Activated CD4-positive, alpha-beta T cell treated with anti-CD3 and anti-CD28 coated beads, Interleukin-2, Interleukin-4, amounts not matched to agents 100 ng/mL and 50 ng/mL, durations not matched to agents 16 hours and 8 hours (primary cell): ENCODE data around the gene PPP1R3E.
A peak's percentile ranks its signal among the peaks of the same experiment; 100 is the strongest.
"Not testable (repeated sequence)": the region's sequence is repeated elsewhere in the genome, so short reads cannot be mapped to it uniquely, and the experiment has no call there.

ENCODE experiments used
- DNase-seq: peaks from one replicate; pipeline ENCODE4 v3.0.0-alpha.2; 2020; ENCODE audit warnings: low spot score

PPP1R3E gene

DNA sequence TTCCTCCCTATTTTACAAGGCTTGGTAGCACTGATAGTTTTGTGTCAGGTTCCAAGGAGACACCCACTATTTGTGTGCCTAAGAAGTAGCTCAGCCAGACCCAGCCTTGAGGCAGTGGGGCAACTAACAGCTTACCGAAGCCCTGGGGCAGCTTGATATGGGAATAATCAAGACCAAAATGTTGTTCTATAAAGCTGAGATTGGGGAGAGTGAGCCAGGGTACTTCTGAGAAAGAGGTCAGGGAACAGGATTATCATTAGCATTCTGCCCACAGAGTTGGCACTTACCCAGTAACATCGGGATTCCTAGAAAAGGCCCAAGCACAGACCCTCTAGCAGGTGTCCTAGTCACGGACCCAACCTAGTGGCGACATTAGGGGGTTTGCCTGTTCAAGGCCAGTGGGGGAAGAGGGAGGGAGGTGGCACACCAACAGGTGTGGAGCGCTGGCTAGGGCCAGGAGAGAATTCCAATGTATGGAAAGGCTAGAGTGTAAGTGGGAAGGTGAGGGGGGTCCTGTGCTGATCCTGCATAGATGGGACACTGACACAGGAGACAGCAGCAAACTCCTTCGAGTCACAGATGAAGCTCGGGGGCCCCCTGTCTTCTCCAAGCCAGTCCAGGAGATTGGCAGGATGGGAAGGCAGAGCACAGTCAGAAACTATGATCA lies 4.9 kb downstream of the PPP1R3E start:
- no peak for DNase-seq

DNA sequence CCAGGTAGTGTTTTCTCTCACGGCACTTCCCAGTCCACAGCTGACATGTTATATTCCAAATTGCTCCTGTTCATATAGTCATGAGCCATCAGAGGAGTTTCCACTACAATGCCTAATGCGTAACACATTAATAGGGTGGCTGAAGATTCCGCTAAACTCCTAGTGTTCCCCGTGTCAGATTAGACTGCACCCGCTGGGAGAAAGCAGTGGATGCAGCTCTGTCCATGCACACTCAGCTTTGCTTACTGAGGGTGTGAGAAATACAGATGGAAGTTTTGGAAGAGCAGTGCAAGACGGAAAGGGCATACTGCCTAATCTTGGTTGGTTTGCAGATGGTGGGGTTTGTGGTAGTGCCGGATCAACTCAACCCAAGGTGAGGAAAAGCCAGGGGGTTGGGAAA lies 5.6 kb downstream of the PPP1R3E start:
- no peak for DNase-seq

DNA sequence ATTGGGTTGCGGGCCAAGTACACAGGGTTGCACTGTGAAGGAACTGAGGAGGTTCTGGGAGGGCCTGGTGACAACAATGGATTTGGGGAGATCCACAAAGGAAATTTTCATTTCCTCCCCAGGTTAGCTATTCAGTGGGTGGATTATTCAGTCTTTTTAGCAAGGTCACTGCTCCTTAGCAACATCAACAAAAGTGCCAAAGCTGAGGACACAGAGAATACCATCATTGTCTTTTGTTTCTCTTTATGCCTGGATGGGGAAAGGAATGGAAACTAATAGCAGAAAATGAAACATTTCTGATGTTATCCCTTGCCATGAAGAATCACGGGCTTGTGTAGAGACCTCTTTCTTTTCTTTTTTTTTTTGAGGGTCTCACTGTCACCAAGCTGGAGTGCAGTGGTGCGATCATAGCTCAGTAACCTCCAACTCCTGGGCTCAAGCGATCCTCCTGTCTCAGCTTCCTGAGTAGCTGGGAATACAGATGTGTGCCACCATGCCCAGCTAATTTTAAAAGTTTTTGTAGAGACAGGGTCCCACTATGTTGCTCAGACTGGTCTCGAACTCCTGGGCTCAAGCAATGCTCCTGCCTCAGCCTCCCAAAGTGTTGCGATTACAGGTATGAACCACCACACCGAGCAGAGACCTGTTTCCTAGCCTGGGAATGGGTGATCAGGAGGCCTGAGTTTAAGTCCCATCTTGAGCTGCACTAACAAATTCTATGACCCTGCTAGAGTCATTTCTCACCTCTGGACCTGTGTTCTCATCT lies 6.5 kb downstream of the PPP1R3E start:
- DNase-seq, result no peak

DNA sequence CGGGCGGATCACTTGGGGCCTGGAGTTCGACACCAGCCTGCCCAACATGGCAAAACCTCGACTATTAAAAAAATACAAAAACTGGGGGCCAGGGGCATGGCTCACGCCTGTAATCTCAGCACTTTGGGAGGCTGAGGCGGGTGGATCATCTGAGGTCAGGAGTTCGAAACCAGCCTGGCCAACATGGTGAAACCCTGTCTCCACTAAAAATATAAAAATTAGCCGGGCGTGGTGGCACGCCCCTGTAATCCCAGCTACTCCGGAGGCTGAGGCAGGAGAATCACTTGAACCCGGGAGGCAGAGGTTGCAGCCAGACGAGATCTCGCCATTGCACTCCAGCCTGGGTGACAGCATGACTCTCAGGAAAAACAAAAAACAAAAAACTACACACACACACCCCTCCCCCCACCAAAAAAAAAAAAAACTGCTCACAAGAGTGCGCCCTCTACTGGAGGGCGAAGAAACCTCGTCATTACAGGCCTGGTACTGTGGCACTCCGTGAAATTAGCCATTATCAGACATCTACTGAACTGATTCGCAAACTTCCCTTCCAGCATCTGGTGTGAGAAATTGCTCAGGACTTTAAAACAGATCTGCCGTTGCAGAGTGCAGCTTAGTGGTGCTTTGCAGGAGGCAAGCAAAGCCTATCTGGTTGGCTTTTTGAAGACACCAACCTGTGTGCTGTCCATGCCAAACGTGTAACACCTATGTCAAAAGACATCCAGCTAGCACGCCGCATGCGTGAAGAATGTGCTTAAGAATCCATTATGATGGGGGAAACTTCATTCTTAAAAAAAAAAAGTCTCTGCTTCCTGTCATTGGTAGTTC lies 7.7 kb downstream of the PPP1R3E start:
- peak; percentile 57 for DNase-seq

DNA sequence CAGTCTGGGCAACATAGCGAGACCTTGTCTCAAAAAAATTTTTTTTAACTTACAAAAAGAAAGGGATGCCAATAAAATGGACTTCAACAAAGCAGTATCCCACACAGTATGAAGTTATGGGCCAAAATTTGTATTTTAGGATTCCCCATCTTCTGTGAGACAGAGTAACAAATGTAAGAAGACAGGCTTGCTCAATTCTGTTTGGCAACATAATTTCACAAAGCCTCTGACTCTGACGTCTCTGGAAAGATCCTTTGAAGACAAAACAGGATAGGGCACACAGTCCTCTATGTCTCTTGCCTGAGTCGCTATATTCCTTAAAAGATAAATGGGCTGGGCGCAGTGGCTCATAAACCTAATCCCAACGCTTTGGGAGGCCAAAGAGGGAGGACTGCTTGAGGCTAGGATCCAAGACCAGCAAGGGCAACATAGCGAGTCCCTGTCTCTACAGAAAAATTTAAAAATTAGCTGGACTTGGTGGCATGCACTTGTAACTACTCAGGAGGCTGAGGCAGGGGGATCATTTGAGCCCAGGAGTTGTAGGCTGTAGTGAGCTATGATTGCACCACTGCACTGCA lies 15.7 kb downstream of the PPP1R3E start:
- no peak for DNase-seq

DNA sequence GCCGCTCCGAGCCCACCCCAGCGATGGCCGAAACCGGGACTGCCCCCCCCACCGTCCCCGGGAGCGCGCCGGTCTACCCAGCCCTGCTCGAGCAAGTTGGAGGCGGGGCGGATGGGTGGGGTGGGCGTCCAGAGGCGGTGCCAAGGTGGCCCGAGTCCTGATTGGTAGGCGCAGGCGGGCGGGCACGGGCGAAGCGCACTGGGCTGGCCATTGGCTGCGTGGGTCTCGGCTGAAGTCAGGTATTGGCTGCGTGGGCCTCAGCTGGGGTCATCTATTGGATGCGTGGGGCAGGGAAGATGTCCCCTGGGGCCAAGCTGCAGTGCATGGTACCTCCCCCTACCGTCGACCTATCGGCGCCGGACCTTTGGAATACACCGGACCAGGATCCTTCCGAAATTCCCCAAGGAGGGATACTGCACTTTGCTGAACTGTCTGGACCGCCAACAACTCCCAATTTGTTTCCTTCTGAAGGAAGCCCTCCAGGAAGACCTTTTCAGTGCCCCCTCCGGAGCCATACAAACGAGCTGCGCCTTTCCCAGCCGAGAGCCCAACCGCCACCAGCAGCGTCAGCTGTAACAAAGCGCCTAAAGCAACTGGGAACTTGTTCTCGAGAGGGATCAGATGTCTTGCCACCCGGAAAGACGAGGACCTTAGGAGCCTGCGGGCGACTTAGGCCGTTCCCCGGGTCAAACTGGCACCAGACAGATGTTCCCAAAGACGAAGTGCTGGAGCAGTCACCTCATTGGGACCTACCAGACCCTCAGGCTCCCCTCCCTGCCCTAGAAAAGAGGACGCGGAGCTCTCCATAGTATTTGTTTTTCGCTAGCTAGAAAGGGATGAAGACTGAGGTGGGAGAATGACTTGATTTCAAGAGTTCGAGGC lies 16.4 kb downstream of the PPP1R3E start, which contains the start of gene HOMEZ:
Gene HOMEZ, minus strand, starts transcription at position 113 of the 882 bp plus-strand sequence. CDS start 180 bp downstream, outside the sequence.
- peak; percentile 98 for DNase-seq

DNA sequence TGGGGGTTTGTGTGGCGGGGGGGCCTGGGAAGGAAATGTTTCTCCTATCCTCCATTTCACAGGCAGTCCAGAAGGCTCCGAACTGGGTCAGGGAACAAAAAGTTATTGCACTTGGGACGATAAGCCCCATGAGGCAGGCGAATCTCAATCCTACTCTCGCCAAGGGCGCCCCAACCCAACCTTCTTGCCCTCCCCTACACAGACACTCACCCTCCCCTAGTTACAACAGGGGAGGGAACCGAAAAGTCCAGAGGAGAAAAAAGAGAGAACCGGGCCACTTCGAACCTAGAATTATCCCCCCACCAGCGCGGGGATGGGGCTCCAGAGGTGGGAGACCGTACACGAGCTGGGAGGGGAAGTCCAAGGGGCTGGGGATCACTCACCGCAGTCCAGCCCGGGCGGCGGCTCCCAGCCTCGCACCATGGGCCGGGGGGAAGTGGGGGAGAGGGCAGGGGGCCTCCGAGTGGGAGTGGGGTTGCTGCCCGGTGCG lies 17.1 kb downstream of the PPP1R3E start:
- DNase-seq, result no peak

DNA sequence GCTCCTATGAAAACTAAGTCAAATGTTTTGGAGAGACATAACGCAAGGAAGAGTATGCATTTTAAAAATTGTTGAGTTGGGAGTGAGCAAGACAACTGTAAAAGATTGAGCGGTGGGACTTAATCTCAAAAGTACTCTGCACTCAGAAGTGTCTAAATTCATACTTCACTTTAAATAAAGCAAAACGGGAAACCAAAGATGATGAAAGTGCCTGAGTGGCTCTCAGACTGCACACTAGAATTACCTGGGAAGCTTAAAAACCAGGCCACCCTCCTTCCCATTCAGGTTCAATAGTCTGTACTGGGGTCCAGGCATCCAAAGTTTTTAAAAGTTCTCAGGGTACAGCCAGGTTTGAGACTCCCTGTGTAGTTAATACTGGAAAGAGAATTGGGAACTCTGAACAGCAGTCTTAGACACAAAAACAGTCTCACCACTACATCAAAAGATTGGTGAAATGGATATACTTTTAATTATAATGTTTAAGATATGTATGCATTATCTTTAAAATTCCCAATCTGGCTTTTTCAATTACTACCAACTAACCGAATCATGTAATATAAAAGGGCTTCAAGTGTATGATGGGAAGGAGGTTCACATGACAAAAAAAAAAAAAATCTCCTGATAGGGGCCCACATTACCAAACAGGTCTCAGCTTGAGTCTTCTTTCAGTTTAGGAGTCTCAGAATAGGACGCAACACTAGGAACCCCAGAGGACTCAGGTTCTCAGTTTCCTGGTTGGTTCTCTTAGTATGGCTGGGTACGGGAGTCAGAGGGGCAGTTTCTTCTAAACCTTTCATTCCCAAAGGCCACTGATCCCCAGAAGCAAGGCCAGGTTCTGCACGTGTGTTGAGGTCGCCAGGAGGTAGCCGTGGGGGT lies 17.8 kb downstream of the PPP1R3E start:
- DNase-seq, result peak; percentile 24

DNA sequence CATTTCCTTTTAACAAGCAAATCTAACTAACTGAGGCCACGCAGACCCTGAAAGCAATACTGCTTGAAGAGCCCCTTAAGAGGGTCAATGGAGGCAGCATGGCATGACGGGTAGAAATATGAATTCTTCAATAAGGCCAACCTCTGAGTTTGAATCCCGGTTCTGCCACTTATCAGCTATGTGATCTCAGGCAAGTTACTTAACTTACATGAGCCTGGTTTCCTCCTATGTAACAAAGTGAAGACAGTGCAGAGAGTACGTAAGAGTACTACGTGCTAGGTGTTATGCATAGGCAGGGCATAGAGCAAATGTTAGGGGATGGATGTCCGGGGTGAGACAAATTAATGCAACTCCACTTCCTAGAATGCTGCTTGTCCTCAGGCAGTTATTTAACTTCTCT lies 21.4 kb downstream of the PPP1R3E start:
- DNase-seq, result no peak

DNA sequence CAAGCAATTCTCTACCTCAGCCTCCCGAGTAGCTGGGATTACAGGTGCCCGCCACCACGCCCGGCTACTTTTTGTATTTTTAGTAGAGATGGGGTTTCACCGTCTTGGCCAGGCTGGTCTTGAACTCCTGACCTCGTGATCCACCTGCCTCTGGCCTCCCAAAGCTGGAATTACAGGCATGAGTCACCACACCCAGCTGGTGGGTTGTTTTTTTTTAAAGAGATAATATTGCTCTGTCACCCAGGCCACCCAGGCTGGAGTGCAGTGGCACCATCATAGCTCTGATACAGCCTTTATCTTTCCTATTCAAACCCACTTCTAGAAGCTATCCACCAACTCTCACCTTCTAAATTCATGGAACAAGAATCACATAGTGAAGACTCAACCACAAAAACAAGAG lies 24.7 kb downstream of the PPP1R3E start:
- DNase-seq, result not testable (repeated sequence)

DNA sequence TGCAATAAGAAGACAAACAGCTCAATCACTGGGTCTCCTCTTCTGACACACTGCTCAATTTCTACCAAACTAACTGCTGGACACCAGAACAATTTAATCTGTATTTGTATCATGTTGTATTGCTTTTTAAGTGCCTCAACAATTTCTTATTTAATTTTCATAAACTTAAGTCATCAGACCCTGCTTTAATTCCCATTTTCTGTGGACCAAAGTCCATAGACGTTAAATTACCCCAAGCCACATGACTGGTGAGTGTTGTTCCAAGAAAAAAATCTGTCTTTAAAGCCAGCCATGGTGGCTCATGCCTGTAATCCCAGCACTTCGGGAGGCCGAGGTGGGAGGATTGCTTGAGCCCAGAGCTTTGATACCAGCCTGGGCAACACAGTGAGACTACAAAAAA lies 25.5 kb downstream of the PPP1R3E start:
- DNase-seq, result no peak

DNA sequence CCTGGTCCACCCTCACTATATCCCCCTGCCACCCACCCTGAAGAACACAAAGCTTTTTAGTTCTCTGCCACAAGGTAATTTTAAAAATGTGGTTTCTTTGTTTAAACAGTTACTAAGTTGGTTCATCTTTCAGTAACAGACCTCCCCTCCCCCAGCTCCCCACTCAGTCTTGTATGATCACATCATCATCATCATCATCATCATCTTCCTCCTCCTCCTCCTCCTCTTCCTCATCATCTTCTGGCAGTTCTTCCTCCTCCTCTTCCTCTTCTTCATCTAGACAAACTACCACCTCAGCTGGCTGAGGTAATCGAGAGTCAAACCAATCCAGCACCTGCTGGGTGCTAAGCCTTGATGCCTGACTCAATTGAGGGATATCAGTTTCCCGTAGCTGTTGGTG lies 27.2 kb downstream of the PPP1R3E start:
- DNase-seq, result no peak

DNA sequence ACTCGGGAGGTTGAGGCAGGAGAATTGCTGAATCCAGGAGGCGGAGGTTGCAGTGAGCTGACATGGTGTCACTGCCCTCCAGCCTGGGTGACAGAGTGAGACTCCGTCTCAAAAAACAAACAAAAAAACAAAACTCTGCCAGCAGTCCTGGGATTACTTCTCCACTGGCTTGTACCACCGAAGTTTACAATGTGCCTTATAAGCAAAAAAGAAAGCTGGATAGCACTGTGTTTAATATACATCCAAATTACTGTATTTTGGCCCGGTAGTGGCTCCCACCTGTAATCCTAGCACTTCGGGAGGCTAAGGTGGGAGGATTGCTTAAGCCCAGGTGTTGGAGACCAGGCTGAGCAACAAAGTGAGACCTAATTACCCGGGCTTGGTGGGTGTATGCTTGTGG lies 33.5 kb downstream of the PPP1R3E start:
- no peak for DNase-seq

DNA sequence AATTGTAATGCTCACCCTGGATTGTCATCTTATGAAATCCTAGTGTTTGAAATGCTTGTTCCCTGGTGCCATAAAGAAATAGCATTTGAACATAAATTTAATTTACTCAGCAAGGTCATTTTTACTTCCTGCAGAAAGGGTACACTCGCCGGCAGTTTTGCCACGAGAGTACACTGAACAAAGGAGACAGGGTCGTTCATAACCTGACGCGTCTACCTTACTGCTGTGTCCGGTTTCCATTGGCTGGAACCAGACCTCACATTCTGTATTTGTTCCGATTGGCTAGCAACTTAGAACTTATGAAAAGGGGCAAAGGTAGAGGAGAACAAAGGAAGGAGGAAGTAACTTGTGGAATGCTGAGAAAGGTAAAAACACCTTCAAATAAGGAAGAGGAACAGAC lies 41.8 kb downstream of the PPP1R3E start:
- DNase-seq, result not testable (repeated sequence)

DNA sequence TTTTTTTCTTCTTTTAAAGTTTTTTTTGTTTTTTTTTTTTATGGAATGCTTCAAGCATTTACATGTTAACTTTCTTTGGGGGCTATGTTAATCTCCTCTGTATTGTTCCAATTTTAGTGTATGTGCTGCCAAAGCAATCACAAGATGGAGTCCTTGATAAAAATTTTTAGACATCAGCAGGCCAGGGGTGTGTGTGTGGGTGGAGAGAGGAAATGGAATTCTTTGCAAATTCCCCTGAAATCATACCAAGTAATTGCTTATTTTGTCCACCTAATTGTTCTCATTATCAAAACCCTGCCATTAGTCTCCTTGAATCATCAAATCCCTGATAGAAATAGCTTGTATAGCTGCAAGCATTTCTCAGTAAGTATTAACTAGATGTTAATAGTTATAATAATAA lies 43.2 kb downstream of the PPP1R3E start:
- no peak for DNase-seq

DNA sequence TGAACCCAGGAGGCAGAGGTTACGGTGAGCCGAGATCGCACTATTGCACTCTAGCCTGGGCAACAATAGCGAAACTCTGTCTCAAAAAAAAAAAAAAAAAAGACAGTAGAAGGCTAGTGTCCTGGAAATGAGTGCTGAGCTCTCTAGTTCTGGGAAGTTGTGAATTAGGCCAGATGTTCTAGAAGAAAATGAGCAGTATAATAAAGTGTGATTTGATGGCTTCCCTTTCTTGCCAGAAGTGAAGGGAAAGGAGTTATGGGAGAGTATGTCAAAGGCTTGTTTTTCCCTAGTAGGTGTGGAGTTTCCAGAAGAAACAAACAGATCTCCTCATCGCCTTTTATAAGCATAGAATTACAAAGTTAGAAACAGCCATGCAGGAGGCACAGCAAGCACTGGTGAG lies 44.4 kb downstream of the PPP1R3E start:
- no peak for DNase-seq

DNA sequence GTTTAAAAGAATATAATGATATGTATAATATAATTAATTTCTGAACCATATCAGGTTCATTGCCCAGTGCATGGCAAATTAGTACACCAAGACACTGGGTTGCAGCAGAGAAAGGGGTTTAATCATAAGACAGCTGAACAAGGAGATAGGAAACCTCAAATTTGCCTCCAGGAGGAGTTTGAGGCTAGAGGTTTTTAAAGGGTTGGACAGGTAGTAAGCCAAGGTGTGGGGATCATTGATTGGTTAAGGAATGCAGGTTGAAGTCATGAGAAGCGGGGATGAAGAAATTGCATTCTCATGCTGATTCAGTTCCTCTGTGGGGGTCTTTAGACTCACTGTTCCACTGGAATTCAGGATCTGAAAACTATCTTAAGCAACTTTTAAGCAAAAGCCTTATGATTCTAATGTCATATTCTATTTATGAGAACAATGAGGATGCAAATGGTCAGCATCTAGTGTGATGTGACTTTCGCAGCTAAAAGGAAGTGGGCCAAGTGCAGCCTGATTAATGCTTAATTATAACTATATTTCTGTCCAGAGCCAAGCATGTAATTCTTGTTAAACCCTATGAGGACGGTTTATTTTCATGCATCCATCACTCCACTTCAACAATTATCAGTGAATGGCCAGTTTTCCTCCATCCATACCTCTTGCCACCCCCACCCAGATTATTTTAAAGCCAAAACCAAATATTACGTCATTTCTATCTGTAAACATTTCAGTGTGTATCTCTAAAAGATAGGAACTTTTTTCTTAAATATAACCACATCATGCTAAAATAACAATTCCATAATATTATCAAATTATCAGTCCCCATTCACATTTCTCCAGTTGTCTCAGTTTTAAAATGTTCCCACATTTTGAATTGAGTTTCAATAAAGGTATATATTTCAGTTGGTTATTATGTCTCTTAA lies 50.0 kb downstream of the PPP1R3E start:
- DNase-seq, result no peak

DNA sequence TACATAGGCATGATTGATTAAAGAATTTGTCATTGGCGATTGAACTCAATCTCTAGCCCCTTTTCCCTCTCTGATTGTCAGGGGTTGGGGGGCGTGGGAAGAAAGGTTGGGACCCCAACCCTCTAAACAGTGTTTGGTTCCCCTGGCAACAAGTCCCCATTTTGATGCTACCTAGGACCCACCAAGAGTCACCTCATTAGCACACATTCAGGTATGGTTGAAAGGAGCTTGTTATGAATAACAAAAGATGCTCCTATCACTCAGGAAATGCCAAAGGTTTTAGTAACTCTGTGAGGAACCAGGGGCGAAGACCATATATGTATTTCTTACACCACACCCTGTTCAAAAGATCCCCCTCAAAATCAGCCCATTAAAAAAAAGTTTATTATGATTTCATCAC lies 50.7 kb downstream of the PPP1R3E start:
- no peak for DNase-seq

DNA sequence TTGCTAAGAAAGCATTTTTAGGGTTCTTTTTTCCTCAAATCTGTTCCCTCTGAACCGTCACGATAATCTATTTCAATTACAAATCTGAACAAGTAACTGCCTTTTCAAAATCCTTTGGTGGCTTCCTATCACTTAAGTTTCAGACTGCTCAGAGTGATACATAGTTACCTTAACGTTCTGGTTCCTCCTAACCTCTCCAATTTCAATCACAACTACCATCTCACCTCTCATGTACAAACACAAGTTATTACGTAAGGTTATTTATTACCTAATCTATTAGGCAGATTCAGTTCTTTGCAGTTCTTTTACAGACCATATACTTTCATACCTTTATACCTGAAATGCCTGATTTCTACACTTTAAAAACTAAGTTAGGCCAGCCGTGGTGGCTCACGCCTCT lies 52.8 kb downstream of the PPP1R3E start:
- no peak for DNase-seq
